ENCODE measurements around the gene DCAF6.
"Not testable (repeated sequence)": the region's sequence is repeated elsewhere in the genome, so short reads cannot be mapped to it uniquely, and the experiment has no call there.

Gene DCAF6, protein sequence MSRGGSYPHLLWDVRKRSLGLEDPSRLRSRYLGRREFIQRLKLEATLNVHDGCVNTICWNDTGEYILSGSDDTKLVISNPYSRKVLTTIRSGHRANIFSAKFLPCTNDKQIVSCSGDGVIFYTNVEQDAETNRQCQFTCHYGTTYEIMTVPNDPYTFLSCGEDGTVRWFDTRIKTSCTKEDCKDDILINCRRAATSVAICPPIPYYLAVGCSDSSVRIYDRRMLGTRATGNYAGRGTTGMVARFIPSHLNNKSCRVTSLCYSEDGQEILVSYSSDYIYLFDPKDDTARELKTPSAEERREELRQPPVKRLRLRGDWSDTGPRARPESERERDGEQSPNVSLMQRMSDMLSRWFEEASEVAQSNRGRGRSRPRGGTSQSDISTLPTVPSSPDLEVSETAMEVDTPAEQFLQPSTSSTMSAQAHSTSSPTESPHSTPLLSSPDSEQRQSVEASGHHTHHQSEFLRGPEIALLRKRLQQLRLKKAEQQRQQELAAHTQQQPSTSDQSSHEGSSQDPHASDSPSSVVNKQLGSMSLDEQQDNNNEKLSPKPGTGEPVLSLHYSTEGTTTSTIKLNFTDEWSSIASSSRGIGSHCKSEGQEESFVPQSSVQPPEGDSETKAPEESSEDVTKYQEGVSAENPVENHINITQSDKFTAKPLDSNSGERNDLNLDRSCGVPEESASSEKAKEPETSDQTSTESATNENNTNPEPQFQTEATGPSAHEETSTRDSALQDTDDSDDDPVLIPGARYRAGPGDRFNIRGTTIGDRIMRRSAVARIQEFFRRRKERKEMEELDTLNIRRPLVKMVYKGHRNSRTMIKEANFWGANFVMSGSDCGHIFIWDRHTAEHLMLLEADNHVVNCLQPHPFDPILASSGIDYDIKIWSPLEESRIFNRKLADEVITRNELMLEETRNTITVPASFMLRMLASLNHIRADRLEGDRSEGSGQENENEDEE

DNA sequence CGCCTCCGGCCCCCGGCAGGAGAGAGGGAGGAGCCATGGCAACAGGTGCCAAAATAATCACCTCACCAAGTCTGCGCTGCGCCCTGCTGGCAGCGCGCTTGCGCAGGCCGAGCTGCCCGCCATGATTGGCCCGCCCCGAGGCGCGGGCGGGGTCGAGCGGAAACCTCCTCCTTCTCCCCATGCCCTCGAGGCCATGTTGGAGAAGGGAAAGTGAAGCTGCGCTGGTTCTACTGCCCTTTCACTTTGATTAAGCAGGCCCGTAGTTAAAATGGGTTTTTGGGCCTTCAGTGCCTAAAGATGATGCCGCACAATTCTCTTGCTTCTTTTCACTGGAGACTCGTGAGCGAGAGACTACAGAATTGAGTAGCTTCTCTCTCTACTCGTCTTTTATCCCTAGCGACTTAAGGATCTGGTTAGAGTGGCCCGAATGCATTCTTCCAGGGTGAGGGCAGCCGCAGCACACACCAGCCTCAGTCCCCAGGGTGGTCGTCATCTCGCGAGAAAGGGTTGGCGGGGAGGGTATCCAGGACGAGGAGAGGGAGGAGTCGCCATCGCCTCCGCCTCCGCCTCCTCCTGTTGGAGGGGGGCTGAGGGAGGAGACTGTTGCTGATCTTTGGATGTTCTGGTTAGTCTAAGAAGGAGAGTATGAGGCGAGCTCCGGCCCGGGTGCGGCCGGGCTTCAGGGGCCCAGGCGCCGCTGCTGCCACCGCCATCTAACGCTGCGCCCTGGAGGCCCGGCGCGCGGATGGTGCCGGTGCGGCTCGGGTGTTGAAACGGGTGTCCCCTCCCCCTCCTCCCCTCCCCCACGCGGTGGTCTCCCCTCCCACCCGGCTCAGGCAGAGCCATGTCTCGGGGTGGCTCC lies at the start of gene DCAF6:
TSS of gene DCAF6 (plus strand) at position 616 of the 862 bp plus-strand sequence. CDS start at position 845, 229 bp downstream.
- peak; percentile 99 for DNase-seq

DNA sequence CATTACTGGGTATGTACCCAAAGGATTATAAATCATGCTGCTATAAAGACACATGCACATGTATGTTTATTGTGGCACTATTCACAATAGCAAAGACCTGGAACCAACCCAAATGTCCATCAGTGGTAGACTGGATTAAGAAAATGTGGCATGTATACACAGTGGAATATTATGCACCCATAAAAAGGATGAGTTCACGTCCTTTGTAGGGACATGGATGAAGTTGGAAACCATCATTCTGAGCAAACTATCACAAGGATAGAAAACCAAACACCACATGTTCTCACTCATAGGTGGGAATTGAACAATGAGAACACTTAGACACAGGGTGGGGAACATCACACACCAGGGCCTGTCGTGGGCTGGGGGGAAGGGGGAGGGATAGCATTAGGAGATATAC lies 49.3 kb upstream of the DCAF6 start:
- DNase-seq = not testable (repeated sequence)

DNA sequence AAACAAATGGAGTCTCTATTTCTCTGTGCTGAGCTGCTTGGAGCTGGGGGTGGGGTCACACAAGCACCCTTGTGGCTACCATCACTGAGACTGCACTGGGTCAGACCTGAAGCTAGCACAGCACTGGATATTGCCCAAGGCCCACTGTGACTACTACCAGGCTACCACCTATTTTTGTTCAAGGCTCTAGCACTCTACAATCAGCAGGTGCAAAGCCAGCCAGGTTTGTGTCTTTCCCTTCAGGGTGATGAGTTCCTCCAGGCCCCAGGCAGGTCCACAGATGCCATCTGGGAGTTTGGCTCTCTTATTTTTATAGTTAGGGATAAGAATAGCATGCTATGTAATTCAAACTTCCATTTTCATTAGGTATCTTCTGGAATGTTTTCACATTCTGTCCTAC lies 46.1 kb upstream of the DCAF6 start:
- no peak for DNase-seq

DNA sequence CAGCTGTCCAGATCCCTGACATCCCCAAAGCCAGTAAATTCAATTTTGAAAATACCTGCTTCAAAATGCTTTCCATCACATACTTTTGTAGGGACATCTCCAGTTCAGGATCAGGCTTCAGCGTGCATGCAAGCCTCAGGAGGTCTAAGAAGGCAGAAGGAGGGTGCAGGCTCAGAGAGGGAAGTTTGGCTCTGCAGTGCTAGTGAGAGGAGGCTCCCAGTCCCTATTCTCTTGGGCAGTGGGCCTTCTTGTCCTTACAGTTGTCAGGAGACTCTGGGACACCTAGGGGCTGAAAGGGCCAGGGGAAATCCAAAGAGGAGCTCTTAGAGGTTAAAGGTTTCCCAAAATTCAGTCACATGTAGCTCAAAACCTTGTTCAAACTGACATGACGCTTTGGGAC lies 42.7 kb upstream of the DCAF6 start:
- no peak for DNase-seq

DNA sequence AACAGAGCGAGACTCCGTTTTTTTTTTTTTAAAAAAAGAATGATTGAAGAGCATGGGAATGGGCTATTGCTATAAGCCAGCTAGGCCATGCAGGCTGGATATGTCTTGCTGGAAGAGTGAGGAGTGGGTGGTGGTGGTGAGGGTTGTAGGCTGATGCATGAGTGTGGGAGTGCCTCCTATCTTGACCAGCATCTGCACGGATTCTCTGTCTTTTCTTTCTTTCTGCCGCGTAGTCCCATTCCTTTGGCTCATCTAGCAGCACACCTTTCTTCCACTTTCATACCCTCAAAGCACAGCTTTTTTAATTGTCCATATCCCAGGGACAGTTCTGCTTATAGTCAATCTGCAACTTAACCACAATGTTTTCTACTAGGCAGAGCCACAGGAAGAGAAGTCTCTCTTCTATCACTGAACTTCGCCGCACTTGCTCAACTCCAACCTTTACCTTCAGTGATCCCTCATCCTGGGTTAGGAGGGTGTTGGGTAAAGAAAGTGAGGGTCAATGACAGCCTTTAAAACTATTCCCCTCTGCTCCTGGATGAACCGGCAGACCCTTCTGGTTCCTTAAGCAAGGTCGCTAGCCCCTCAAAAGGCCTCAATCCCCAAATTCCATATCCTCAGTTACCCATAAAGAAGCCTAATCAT lies 37.8 kb upstream of the DCAF6 start:
- DNase-seq = no peak

DNA sequence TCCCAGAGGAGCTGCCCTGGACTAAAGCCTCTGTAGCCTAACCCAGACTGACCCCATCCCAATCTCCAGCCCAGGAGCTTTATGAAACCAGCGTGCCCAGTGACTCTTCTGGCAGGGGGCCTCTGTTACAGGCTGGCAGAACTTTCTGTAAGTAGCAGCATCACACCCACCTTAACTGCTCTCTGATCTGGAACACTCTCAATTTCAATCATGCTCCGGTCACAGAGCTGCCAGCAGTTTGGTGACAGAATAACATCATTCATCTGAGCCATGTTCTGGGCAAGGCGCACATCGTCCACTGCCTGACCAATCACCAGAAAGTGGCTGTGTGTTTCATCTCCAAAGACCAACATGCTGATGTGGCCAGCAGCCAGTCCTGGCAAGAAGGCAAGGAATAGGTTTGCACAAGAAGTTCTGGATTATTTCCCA lies 37.2 kb upstream of the DCAF6 start:
- DNase-seq = no peak

DNA sequence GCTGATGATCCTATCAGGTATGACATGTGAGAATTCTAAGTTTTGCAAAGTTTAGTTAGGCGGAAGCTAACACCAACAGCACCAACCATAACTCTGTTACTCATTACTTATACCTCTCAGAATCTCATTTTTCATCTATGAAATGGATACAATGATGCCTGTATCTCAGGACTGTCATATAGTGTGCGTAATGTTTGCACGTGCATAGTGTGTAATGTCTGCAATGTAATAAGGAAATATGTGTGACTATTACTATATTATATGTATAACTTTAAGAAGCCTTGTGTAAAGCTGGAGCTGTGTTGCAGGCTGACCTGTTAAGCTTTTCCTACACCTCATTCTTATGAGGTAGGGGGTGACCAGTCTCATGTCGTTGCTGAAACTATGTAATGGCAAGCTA lies 35.6 kb upstream of the DCAF6 start:
- no peak for DNase-seq

DNA sequence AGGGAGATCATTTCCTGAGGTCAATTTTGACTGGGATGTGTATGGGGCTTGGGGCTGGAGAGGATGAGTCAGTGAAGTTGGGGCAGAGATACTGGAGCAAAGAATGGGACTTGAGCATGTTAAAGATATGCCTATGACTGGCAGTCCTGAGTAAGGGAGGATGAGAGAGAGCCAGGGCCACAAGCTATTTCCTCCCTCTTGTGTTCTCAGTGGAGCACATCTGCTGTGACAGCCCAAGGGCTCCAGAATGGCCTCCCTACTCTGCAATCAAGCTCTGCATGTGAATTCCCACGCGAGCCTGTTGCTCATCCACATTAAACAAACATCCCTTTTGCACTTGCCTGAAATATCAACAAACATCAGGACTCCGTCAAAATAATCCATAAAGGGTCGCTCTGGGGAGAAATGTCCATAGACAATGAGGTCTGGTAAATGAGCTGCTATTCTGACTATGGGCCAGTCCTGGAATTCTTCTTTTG lies 31.8 kb upstream of the DCAF6 start:
- DNase-seq = no peak

DNA sequence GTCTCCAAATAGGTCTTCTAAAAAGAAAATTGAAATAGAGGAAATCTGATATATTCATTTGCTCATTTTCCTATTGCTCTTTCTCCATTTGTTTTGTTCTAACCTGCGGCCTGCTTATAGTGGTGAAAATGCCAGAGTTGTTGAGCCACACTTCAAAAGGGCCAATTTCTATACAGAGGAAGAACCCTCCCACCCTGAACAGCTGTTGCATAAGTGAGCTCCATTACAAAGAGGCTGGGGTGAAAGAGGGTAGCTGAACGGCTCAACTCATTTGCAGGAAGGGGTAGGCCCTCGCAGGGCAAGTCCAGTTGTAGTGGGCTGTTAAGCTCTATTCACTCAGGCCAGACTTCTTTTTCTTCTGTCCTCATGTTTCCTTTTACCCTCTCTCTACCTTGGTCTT lies 31.3 kb upstream of the DCAF6 start:
- peak; percentile 2 for DNase-seq

DNA sequence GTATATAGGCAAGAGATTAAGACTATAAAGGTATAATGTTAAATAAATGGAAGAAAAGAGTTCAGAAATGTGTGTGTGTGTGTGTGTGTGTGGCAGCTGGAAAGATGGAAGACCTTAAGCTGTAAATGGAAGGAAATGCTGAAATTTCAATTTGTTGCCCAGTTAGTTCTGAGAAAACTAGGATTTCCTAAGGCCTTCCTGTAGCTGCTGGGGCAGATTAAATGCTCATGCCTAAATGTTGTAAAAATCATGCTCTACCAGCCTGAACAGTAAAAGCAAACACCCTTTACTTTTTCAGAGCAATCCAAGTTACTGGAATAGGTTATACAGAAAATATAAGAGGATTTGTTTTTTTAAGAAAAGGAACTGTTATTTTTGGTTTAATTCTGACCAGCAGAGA lies 30.8 kb upstream of the DCAF6 start:
- no peak for DNase-seq

DNA sequence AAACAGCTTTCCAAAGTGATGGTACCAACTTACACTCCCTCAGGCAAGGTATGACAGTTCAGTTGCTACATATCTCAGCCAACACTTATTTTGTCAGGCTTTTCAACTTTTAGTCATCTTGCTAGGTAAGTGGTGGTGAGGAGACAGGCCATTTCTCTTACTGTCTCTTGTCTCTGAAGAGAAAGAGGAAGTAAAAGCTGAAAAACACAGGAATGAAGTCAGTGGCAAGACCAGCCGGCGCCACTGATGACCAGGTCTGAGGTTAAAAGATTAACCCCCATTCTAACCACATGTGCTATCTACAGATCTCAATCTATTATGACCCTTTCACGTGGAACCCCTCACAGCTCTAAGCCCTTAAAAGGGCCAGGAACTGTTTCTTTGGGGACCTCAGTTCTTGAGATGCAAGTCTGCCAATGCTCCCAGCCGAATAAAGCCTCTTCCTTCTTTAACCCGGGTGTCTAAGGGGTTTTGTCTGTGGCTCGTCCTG lies 26.7 kb upstream of the DCAF6 start:
- DNase-seq = no peak

DNA sequence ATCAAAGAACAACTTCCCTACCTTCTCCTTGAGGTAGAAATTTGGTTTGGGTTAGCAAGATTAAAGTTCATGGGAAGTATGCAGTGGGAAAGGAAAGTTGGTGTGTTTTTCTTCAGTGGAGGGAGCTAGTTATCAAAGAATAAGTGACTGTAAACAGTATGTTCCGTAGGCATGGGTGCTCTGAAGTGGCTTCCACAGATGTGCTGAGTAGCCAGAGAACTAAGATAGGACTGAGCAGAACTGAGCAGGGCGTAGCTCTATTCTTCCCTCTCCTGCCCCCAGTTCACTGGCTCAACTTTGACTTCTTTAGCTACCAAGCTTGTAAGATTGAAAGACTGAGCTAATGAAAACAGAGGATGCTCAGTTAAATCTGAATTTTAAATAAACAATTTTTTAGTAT lies 26.0 kb upstream of the DCAF6 start:
- no peak for DNase-seq

DNA sequence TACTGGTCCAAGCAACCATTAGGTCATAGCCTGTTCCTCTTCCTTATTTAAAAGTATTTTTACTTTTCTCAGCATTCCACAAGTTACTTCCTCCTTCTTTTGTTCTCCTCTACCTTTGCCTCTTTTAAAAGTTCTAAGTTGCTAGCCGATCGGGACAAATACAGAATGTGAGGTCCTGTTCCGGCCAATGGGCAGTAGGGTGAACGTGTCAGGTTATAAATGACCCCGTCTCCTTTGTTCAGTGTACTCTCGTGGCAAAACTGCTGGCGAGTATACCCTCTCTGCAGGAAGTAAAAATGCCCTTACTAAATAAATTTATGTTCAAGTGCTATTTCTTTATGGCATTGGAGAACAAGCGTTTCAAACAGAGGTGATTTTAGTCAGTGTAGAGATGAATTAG lies 25.1 kb upstream of the DCAF6 start:
- DNase-seq = no peak

DNA sequence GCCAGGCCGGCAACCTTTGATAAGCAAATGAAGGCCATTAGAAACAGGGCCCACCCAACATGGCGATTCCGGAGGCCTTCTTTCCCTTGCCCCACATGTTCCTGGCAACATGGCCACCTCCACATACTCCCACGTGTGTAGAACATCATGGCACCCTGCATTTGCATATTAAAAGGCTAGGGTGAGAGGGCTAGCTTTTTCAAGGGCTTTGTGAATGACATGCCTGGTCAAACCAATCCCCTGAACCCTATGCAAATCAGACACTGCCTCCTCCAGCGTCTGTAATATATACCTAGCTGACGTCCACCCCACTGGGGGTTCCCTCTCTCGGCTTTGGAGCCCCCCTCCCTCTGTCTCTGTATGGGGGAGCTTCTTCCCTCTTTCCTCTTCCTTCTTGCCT lies 24.2 kb upstream of the DCAF6 start:
- no peak for DNase-seq

DNA sequence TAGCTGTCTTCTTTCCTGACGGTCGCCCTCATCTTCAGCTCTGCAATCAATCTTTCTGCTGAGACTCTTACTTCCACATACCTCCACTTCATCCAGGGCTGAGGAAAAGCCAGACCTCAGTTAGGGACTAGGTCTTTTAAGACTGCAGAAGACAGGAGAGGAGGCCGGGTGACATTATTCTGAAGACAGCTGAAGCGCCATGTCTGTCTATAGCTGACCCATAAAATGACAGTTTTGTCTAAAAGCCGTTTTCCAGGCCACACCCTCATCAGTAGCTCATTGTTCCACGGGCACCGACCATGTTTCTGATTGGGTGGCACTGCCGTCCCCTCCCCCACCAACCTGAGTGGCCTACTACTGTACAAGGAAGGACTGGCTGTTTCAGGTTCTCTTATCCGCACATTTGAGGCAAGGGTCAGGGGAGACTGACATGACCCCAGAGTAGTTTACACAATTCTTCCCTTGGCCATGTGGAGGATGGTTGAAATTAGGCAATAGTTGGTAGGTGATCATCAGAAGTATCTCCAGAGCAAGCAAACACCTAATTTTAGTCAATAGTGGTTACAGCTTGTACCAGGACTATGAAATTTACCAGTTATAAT lies 22.5 kb upstream of the DCAF6 start, which contains the start of gene ADCY10:
TSS of gene ADCY10 (minus strand) at position 240 of the 602 bp plus-strand sequence. CDS start 8,994 bp downstream, outside the sequence.
- no peak for DNase-seq

DNA sequence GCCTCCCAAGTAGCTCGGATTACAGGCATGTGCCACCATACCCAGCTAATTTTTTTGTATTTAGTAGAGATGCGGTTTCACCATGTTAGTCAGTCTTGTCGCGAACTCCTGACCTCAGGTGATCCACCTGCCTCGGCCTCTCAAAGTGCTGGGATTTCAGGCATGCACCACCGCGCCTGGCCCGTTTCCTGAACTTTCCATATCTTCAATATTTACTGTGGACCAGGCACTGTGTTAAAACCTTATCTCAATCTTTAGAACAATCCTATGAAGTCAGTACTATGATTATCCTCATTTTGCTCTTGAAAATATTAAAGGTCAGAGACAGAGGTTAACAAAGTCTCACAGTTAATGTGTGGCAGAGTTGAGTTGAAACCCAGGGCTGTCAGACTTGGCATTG lies 20.9 kb upstream of the DCAF6 start:
- DNase-seq = no peak

DNA sequence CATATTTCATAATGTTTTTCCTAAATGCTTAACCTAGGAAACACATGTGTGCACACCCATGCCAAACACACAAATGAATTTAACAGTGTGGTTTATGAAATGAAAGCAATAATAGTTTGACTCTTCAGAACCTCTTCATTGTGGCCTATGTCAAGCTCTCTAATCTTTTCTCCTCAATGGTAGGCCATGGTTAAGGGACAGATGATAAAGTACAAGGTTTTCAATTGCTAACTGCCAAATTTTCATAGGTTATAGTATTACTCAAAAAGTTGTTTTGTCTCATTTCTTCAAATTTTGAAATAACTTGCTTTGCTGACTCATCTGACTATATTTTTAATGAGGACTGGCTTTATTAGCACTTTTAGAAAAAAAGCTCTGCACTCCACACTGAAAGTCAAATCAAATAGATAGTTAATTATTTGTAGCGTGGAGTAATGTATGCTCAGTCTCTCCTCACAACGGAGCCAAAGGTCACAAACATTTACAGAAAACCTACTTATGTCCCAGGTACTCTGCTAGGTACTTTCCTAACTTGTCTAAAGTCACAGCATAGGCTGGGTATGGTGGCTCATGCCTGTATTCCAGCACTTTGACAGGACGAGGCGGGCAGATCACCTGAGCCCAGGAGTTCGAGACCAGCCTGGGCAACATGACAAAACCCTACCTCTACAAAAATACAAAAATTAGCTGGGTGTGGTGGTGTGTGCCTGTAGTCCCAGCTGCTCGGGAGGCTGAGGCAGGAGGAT lies 19.5 kb upstream of the DCAF6 start:
- no peak for DNase-seq

DNA sequence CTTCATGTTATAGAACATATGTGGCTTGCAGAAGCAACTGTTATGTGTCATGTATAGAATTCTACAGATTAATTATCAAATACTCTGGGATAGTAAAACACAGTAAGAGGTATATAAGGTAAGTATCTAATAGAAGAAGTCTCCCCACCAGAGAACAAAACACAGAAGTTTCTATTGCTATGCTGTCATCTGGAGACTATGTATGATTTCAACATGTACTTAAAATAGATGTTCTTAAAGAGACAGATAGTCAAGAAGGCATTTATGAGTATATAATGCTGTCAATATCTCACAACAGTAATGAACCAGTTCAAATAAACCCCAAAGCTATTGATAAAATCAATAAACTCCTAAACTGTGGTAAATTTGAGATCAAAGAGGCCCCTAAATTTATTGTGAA lies 14.5 kb upstream of the DCAF6 start:
- no peak for DNase-seq

DNA sequence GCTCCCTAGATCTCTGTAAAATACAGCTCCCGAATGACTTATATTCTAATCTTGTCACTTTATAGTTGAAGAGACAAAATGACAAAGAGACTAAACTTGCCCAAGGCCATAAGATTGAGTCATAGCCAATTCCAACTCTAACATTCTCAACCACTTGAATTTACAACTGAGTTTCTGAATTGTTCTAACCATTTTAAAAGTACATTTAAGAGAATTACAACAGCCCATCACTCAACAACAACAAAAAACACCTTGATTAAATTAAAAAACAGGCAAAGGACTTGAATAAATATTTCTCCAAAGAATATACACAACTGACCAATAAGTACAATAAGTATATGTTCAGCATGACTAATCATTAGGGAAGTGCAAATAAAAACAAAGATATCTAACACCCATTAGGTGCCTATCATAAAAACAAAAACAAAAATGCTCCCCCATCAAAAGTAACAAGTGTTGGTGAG lies 13.8 kb upstream of the DCAF6 start:
- no peak for DNase-seq

DNA sequence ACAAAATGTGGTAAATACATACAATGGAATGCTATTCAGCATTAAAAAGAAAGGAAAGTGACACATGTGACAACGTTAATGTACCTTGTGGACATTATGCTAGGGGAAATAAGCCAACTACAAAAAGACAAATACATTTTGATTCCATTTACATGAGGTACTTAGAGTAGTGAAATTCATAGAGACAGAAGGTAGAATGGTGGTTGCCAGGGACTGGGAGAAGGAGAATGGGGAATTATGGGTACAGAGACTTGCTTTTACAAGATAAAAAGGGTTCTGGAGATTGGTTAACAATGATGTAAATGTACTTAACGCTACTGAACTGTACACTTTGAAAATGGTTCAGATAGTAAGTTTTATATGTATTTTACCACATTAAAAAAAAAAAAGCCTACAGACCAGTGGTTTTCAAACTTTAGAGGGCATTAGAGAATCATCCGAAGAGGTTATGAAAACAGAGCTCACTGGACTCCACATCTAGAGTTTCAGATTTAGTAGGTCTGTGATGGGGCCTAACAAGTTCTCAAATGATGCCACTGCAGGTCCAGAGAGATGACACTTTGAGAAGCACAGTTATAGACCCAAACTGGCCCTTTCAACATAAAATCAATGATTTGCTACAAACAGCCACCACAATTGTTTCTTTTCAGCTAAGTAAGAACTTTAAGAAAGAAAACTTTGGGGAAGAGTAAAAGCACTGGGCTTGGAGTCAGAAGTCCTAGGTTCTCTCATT lies 13.0 kb upstream of the DCAF6 start:
- DNase-seq = no peak
